ENCODE data around the gene DRC7.

Gene DRC7, protein sequence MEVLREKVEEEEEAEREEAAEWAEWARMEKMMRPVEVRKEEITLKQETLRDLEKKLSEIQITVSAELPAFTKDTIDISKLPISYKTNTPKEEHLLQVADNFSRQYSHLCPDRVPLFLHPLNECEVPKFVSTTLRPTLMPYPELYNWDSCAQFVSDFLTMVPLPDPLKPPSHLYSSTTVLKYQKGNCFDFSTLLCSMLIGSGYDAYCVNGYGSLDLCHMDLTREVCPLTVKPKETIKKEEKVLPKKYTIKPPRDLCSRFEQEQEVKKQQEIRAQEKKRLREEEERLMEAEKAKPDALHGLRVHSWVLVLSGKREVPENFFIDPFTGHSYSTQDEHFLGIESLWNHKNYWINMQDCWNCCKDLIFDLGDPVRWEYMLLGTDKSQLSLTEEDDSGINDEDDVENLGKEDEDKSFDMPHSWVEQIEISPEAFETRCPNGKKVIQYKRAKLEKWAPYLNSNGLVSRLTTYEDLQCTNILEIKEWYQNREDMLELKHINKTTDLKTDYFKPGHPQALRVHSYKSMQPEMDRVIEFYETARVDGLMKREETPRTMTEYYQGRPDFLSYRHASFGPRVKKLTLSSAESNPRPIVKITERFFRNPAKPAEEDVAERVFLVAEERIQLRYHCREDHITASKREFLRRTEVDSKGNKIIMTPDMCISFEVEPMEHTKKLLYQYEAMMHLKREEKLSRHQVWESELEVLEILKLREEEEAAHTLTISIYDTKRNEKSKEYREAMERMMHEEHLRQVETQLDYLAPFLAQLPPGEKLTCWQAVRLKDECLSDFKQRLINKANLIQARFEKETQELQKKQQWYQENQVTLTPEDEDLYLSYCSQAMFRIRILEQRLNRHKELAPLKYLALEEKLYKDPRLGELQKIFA

GRCh38 chr16:57694725-57695679 is at the start of gene DRC7:
Gene DRC7, plus strand, starts transcription at chr16:57694806. Its CDS starts 3,144 bp downstream, at chr16:57697950.
- Histone ChIP-seq H3K27me3 (ENCODE audit: low read depth, low read length) (no peaks in the 10 kb centered on the region), H3K9me3 (ENCODE audit: control insufficient read depth in 1 of 2, low read length in 2 of 2) (no peaks in the 10 kb centered on the region), H3K36me3 (ENCODE audit: control insufficient read depth in 1 of 2, insufficient read depth in 2 of 2, low read length in 2 of 2) (no peaks in the 10 kb centered on the region), H3K4me1 (ENCODE audit: control insufficient read depth in 1 of 2, insufficient read depth in 2 of 2, low read length in 2 of 2) (peaks cover 0 to 5% of the 10 kb centered on the region in 2 donors), H3K4me3 (ENCODE audit: low read depth in 1 of 2, low read length in 2 of 2) (peak within 1 kb of the TSS; percentile 21 to 33), H3K27ac (ENCODE audit: low read length) (no peak within 1 kb of the TSS)

- Histone ChIP-seq H3K27me3 (ENCODE audit: low read depth, low read length) (no peaks in the 10 kb centered on the region), H3K36me3 (ENCODE audit: control insufficient read depth in 1 of 2, insufficient read depth in 2 of 2, low read length in 2 of 2) (no peaks in the 10 kb centered on the region), H3K4me3 (ENCODE audit: low read depth in 1 of 2, low read length in 2 of 2) (no peak overlapping the region), H3K9me3 (ENCODE audit: control insufficient read depth in 1 of 2, low read length in 2 of 2) (no peaks in the 10 kb centered on the region), H3K27ac (ENCODE audit: low read length) (no peak overlapping the region), H3K4me1 (ENCODE audit: control insufficient read depth in 1 of 2, insufficient read depth in 2 of 2, low read length in 2 of 2) (no peaks in the 10 kb centered on the region)
These were observed 49.4 kb upstream of the DRC7 start for GRCh38 chr16:57645169-57645568.

GRCh38 chr16:57645691-57646387 is 48.8 kb upstream of the DRC7 start:
- Histone ChIP-seq H3K9me3 (ENCODE audit: control insufficient read depth in 1 of 2, low read length in 2 of 2) (no peaks in the 10 kb centered on the region), H3K27me3 (ENCODE audit: low read depth, low read length) (no peaks in the 10 kb centered on the region), H3K4me3 (ENCODE audit: low read depth in 1 of 2, low read length in 2 of 2) (no peak overlapping the region), H3K27ac (ENCODE audit: low read length) (no peak overlapping the region), H3K36me3 (ENCODE audit: control insufficient read depth in 1 of 2, insufficient read depth in 2 of 2, low read length in 2 of 2) (no peaks in the 10 kb centered on the region), H3K4me1 (ENCODE audit: control insufficient read depth in 1 of 2, insufficient read depth in 2 of 2, low read length in 2 of 2) (no peaks in the 10 kb centered on the region)

DNA sequence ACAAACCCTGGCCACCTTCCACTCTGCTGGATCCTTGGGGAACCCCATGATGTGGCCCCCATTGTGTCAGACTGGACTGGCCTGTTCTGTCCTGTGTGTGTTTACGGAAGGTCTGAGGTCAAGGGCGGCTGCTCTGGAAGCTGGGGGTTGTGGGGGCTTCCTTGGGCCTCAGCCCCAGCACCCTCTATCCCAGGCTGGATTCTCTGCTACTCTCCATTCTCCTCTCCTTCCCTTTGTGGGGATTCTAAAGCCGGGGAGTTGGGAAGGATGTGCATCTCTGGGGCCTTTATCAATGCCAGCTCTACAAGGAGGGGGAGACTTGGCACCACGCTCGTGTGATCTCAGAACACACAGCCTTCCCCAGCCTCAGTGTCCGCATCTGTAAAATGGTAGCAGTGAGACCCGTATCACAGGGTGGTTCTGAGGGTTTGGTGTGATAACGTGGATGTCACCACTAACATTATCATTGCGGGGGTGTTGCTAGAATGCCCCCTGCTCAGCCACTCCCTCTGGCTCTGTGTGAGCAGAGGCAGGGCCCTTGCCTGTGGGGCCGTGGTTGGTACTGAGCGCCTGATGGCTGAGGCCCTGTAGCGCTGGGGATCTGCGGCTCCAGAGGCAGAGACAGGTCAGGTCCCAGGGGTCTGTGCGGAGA is 48.1 kb upstream of the DRC7 start:
- Histone ChIP-seq H3K4me1 (ENCODE audit: control insufficient read depth in 1 of 2, insufficient read depth in 2 of 2, low read length in 2 of 2) (no peaks in the 10 kb centered on the region), H3K27ac (ENCODE audit: low read length) (no peak overlapping the region), H3K9me3 (ENCODE audit: control insufficient read depth in 1 of 2, low read length in 2 of 2) (no peaks in the 10 kb centered on the region), H3K27me3 (ENCODE audit: low read depth, low read length) (no peaks in the 10 kb centered on the region), H3K4me3 (ENCODE audit: low read depth in 1 of 2, low read length in 2 of 2) (no peak overlapping the region), H3K36me3 (ENCODE audit: control insufficient read depth in 1 of 2, insufficient read depth in 2 of 2, low read length in 2 of 2) (no peaks in the 10 kb centered on the region)

GRCh38 chr16:57647136-57647875 is 47.3 kb upstream of the DRC7 start:
- no peaks in the 10 kb centered on the region for H3K4me1 ChIP-seq (ENCODE audit: control insufficient read depth in 1 of 2, insufficient read depth in 2 of 2, low read length in 2 of 2)
- no peak overlapping the region for H3K4me3 ChIP-seq (ENCODE audit: low read depth in 1 of 2, low read length in 2 of 2)
- H3K27ac ChIP-seq (ENCODE audit: low read length) = no peak overlapping the region
- peaks cover 0 to 4% of the 10 kb centered on the region in 2 donors for H3K36me3 ChIP-seq (ENCODE audit: control insufficient read depth in 1 of 2, insufficient read depth in 2 of 2, low read length in 2 of 2)
- H3K27me3 ChIP-seq (ENCODE audit: low read depth, low read length) = no peaks in the 10 kb centered on the region
- no peaks in the 10 kb centered on the region for H3K9me3 ChIP-seq (ENCODE audit: control insufficient read depth in 1 of 2, low read length in 2 of 2)

DNA sequence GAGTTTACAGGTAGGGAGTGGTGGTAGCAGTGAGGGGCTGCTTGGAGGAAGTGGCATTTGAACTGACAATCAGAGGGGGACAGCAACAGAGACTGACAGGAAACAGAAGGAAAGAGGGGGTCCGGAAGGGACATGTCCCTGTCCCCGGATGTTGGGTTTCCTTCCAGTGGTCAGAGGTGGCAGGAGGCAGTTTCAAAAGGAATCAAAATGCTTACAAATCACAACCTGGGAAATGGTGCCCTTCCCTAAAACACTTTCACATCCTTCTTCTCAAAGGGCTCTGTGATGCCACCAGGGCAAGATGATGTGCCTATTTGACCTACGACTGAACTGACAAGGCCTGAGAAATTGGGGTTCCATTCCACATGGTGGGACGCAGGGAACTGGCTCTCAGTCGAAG is 46.5 kb upstream of the DRC7 start:
- no peak overlapping the region for H3K4me3 ChIP-seq (ENCODE audit: low read depth in 1 of 2, low read length in 2 of 2)
- H3K27ac ChIP-seq (ENCODE audit: low read length) = no peak overlapping the region
- H3K4me1 ChIP-seq (ENCODE audit: control insufficient read depth in 1 of 2, insufficient read depth in 2 of 2, low read length in 2 of 2) = no peaks in the 10 kb centered on the region
- peaks cover 0 to 4% of the 10 kb centered on the region in 2 donors for H3K36me3 ChIP-seq (ENCODE audit: control insufficient read depth in 1 of 2, insufficient read depth in 2 of 2, low read length in 2 of 2)
- H3K27me3 ChIP-seq (ENCODE audit: low read depth, low read length) = no peaks in the 10 kb centered on the region
- no peaks in the 10 kb centered on the region for H3K9me3 ChIP-seq (ENCODE audit: control insufficient read depth in 1 of 2, low read length in 2 of 2)

- H3K36me3 ChIP-seq (ENCODE audit: control insufficient read depth in 1 of 2, insufficient read depth in 2 of 2, low read length in 2 of 2) = peaks cover 0 to 4% of the 10 kb centered on the region in 2 donors
- no peaks in the 10 kb centered on the region for H3K4me1 ChIP-seq (ENCODE audit: control insufficient read depth in 1 of 2, insufficient read depth in 2 of 2, low read length in 2 of 2)
- H3K9me3 ChIP-seq (ENCODE audit: control insufficient read depth in 1 of 2, low read length in 2 of 2) = no peaks in the 10 kb centered on the region
- no peak overlapping the region for H3K4me3 ChIP-seq (ENCODE audit: low read depth in 1 of 2, low read length in 2 of 2)
- no peaks in the 10 kb centered on the region for H3K27me3 ChIP-seq (ENCODE audit: low read depth, low read length)
- H3K27ac ChIP-seq (ENCODE audit: low read length) = no peak overlapping the region
These were observed 45.8 kb upstream of the DRC7 start for GRCh38 chr16:57648581-57649442.

- Histone ChIP-seq H3K36me3 (ENCODE audit: control insufficient read depth in 1 of 2, insufficient read depth in 2 of 2, low read length in 2 of 2) (peaks cover 0 to 4% of the 10 kb centered on the region in 2 donors), H3K4me3 (ENCODE audit: low read depth in 1 of 2, low read length in 2 of 2) (no peak overlapping the region), H3K9me3 (ENCODE audit: control insufficient read depth in 1 of 2, low read length in 2 of 2) (no peaks in the 10 kb centered on the region), H3K27ac (ENCODE audit: low read length) (no peak overlapping the region), H3K27me3 (ENCODE audit: low read depth, low read length) (no peaks in the 10 kb centered on the region), H3K4me1 (ENCODE audit: control insufficient read depth in 1 of 2, insufficient read depth in 2 of 2, low read length in 2 of 2) (no peaks in the 10 kb centered on the region)
These were observed 45.2 kb upstream of the DRC7 start for GRCh38 chr16:57649443-57649751.

- Histone ChIP-seq H3K36me3 (ENCODE audit: control insufficient read depth in 1 of 2, insufficient read depth in 2 of 2, low read length in 2 of 2) (peaks cover 0 to 4% of the 10 kb centered on the region in 2 donors), H3K27ac (ENCODE audit: low read length) (no peak overlapping the region), H3K4me1 (ENCODE audit: control insufficient read depth in 1 of 2, insufficient read depth in 2 of 2, low read length in 2 of 2) (no peaks in the 10 kb centered on the region), H3K27me3 (ENCODE audit: low read depth, low read length) (no peaks in the 10 kb centered on the region), H3K4me3 (ENCODE audit: low read depth in 1 of 2, low read length in 2 of 2) (no peak overlapping the region), H3K9me3 (ENCODE audit: control insufficient read depth in 1 of 2, low read length in 2 of 2) (no peaks in the 10 kb centered on the region)
These were observed 44.8 kb upstream of the DRC7 start for GRCh38 chr16:57649846-57650245.
